H1 (cell line): ENCODE data around the gene MSH5. TPM values are rescaled to one million over a fixed set of nuclear protein-coding genes. Genes with fewer than 3 reads are reported as not detected.

Source experiments
- CTCF ChIA-PET: fragments of 300-600 bp; sonication (Branson Sonifier 250); formaldehyde crosslinking; loops from one replicate; lab custom pipeline; 2021; ENCODE audit not compliant: partially characterized antibody; lab: Charles Lee
- POLR2A ChIA-PET: fragments of 300-600 bp; sonication (Branson Sonifier 250); formaldehyde crosslinking; loops from one replicate; lab custom pipeline; 2021; ENCODE audit warnings: inconsistent platforms; ENCODE audit not compliant: partially characterized antibody; lab: Charles Lee
- DNase-seq, 2 experiments: peaks; one replicate each; pipeline versions ENCODE4 v3.0.0 to v3.0.0-alpha.2; 2010 to 2022; ENCODE audit warnings: low spot score in 2 of 2, low read depth in 1 of 2, mixed read lengths in 1 of 2
- FAIRE-seq: peaks from 2 replicates; lab custom pipeline; 2011; peaks lifted over from hg19 to GRCh38; lab: Jason Lieb, UNC
- H2AFZ ChIP-seq: 2 replicates; pipeline ENCODE4 v1.8.1; 2012; ENCODE audit warnings: low read length, inconsistent platforms
- H2AK5ac ChIP-seq: 2 replicates; pipeline ENCODE4 v1.6.1; 2013; ENCODE audit warnings: low read depth, low read length
- H2BK120ac ChIP-seq: replicated peaks from 2 replicates; pipeline ENCODE3; 2013; ENCODE audit warnings: low read depth, low read length, inconsistent platforms
- H2BK12ac ChIP-seq: 2 replicates; pipeline ENCODE4 v1.6.1; 2013; ENCODE audit warnings: low read depth, low read length
- H2BK15ac ChIP-seq: 2 replicates; pipeline ENCODE4 v1.6.1; 2013; ENCODE audit warnings: low read length
- H2BK20ac ChIP-seq: 2 replicates; pipeline ENCODE4 v1.6.1; 2013; ENCODE audit warnings: low read length
- H2BK5ac ChIP-seq: 2 replicates; pipeline ENCODE4 v1.6.1; 2013; ENCODE audit warnings: low read depth, low read length
- H3K14ac ChIP-seq: 2 replicates; pipeline ENCODE4 v1.6.1; 2013; ENCODE audit warnings: inconsistent platforms; ENCODE audit not compliant: insufficient read length
- H3K18ac ChIP-seq: 2 replicates; pipeline ENCODE4 v1.6.1; 2013; ENCODE audit warnings: low read length; ENCODE audit errors: extremely low read depth
- H3K23ac ChIP-seq: 2 replicates; pipeline ENCODE4 v1.6.1; 2013; ENCODE audit warnings: inconsistent platforms; ENCODE audit not compliant: insufficient read length
- H3K23me2 ChIP-seq: 2 replicates; pipeline ENCODE4 v1.6.1; 2013; ENCODE audit warnings: low read depth, low read length
- H3K27ac ChIP-seq: 2 replicates; pipeline ENCODE4 v1.6.1; 2011; ENCODE audit warnings: low read depth, low read length, inconsistent platforms
- H3K27me3 ChIP-seq, 4 experiments: replicated peaks in 1 of 4; 1 replicate in 1 of 4; 2 replicates in 3 of 4; pipeline versions ENCODE4 v1.6.1 to v1.8.1; 2011 to 2013; ENCODE audit warnings: low read length in 3 of 4, mild to moderate bottlenecking in 3 of 4, inconsistent platforms in 2 of 4, mixed read lengths in 2 of 4, moderate library complexity in 1 of 4; ENCODE audit not compliant: control insufficient read depth in 3 of 4, insufficient read depth in 3 of 4; ENCODE audit errors: extremely low read depth in 1 of 4
- H3K36me3 ChIP-seq, 4 experiments: 2 replicates each; pipeline versions ENCODE4 v1.6.1 to v1.8.1; 2011 to 2013; ENCODE audit warnings: mild to moderate bottlenecking in 4 of 4, low read length in 3 of 4, moderate library complexity in 2 of 4, control low read depth in 1 of 4, inconsistent platforms in 1 of 4; ENCODE audit not compliant: insufficient read depth in 4 of 4, control insufficient read depth in 2 of 4
- H3K4ac ChIP-seq: replicated peaks from 2 replicates; pipeline ENCODE3; 2013; ENCODE audit warnings: low read length, low read depth, mixed read lengths, inconsistent platforms; ENCODE audit not compliant: insufficient read length
- H3K4me1 ChIP-seq, 4 experiments: replicated peaks in 1 of 4; 1 replicate in 1 of 4; 2 replicates in 3 of 4; pipeline versions ENCODE4 v1.6.1 to v1.8.1; 2011 to 2013; ENCODE audit warnings: low read length in 3 of 4, inconsistent platforms in 2 of 4, mixed read lengths in 1 of 4; ENCODE audit not compliant: insufficient read depth in 4 of 4, control insufficient read depth in 3 of 4
- H3K4me2 ChIP-seq, 2 experiments: 2 replicates each; pipeline versions ENCODE4 v1.6.1 to v1.8.1; 2011 to 2013; ENCODE audit warnings: low read depth in 2 of 2, low read length in 2 of 2, control low read depth in 1 of 2, inconsistent platforms in 1 of 2, mild to moderate bottlenecking in 1 of 2; ENCODE audit not compliant: insufficient read depth in 1 of 2
- H3K4me3 ChIP-seq, 4 experiments: fragments of 200-600, 300-600 bp in 1 of 4; sonication (generic), shearing (Covaris generic), sonication (Bioruptor Twin) in 1 of 4; 2 replicates each; pipeline versions ENCODE4 v1.5.1 to v1.8.1; 2011 to 2016; ENCODE audit warnings: low read length in 4 of 4, low read depth in 3 of 4, control low read depth in 2 of 4, inconsistent platforms in 2 of 4, mild to moderate bottlenecking in 2 of 4, mixed read lengths in 1 of 4, moderate library complexity in 1 of 4; ENCODE audit not compliant: insufficient read depth in 2 of 4; ENCODE audit errors: extremely low read depth in 1 of 4
- H3K56ac ChIP-seq: replicated peaks from 2 replicates; pipeline ENCODE3; 2013; ENCODE audit warnings: low read depth, mild to moderate bottlenecking, mixed read lengths, low read length, inconsistent platforms; ENCODE audit not compliant: insufficient read length
- H3K79me1 ChIP-seq: 2 replicates; pipeline ENCODE4 v1.6.1; 2013; ENCODE audit warnings: low read depth, low read length, control low read depth
- H3K79me2 ChIP-seq, 2 experiments: 2 replicates each; pipeline versions ENCODE4 v1.6.1 to v1.8.1; 2012 to 2013; ENCODE audit warnings: low read length in 2 of 2, mild to moderate bottlenecking in 2 of 2, inconsistent platforms in 1 of 2; ENCODE audit not compliant: insufficient read depth in 2 of 2, control insufficient read depth in 1 of 2
- H3K9ac ChIP-seq, 4 experiments: replicated peaks in 1 of 4; 1 replicate in 1 of 4; 2 replicates in 3 of 4; pipeline versions ENCODE4 v1.6.1 to v1.8.1; 2011 to 2013; ENCODE audit warnings: low read depth in 3 of 4, low read length in 3 of 4, control low read depth in 2 of 4, mild to moderate bottlenecking in 2 of 4, moderate library complexity in 2 of 4, inconsistent platforms in 1 of 4; ENCODE audit errors: extremely low read depth in 1 of 4
- H3K9me3 ChIP-seq, 2 experiments: 2 replicates each; pipeline versions ENCODE4 v1.6.1 to v1.8.1; 2012 to 2013; ENCODE audit warnings: mild to moderate bottlenecking in 2 of 2, moderate library complexity in 2 of 2, control low read depth in 1 of 2, inconsistent platforms in 1 of 2, low read depth in 1 of 2, low read length in 1 of 2, mixed read lengths in 1 of 2; ENCODE audit not compliant: insufficient read depth in 2 of 2
- H4K20me1 ChIP-seq, 2 experiments: replicated peaks in 1 of 2; 2 replicates each; pipeline versions ENCODE3 to v1.8.1; 2011 to 2013; ENCODE audit warnings: inconsistent platforms in 2 of 2, low read length in 2 of 2, mild to moderate bottlenecking in 1 of 2; ENCODE audit not compliant: insufficient read depth in 2 of 2, control insufficient read depth in 1 of 2
- H4K5ac ChIP-seq: 2 replicates; pipeline ENCODE4 v1.6.1; 2013; ENCODE audit warnings: low read length, low read depth, mixed read lengths, inconsistent platforms; ENCODE audit not compliant: insufficient read length
- H4K8ac ChIP-seq: 2 replicates; pipeline ENCODE4 v1.8.0; 2013; ENCODE audit warnings: mild to moderate bottlenecking, moderate library complexity, low read length, inconsistent platforms; ENCODE audit not compliant: insufficient read depth; ENCODE audit errors: extremely low read depth
- H4K91ac ChIP-seq: replicated peaks from 2 replicates; pipeline ENCODE3; 2013; ENCODE audit warnings: low read length, mixed read lengths, inconsistent platforms; ENCODE audit not compliant: insufficient read length
- CHD1 ChIP-seq: IDR thresholded peaks from 2 replicates; pipeline ENCODE4 v1.6.1; 2012; ENCODE audit warnings: low read depth, low read length, improper control_type of control experiment
- FOSL1 ChIP-seq: IDR thresholded peaks from 2 replicates; pipeline ENCODE4 v1.6.1; 2011; ENCODE audit warnings: mild to moderate bottlenecking, low read depth, low read length, moderate library complexity; ENCODE audit not compliant: insufficient read depth
- JUND ChIP-seq: IDR thresholded peaks from 2 replicates; pipeline ENCODE4 v1.6.1; 2011; ENCODE audit warnings: mild to moderate bottlenecking, improper control_type of control experiment, low read length
- MAFK ChIP-seq: IDR thresholded peaks from 2 replicates; pipeline ENCODE4 v1.6.1; 2012; ENCODE audit warnings: low read depth, mild to moderate bottlenecking, improper control_type of control experiment, low read length
- SAP30 ChIP-seq: fragments of 300-600 bp; sonication (generic); IDR thresholded peaks from 2 replicates; pipeline ENCODE4 v1.7.1; 2012; ENCODE audit warnings: low read length, moderate library complexity, mild to moderate bottlenecking, inconsistent platforms; ENCODE audit not compliant: insufficient read depth, insufficient replicate concordance
- SIX5 ChIP-seq: IDR thresholded peaks from 2 replicates; pipeline ENCODE4 v1.6.1; 2011; ENCODE audit warnings: mild to moderate bottlenecking, low read depth, low read length
- SP4 ChIP-seq: IDR thresholded peaks from 2 replicates; pipeline ENCODE4 v1.6.1; 2012; ENCODE audit warnings: low read length, inconsistent platforms
- SUZ12 ChIP-seq: fragments of 200-600 bp; sonication (generic); IDR thresholded peaks from 2 replicates; pipeline ENCODE4 v1.6.1; 2012; ENCODE audit warnings: mild to moderate bottlenecking, inconsistent platforms, low read length, moderate library complexity, mixed read lengths
- TAF1 ChIP-seq: IDR thresholded peaks from 2 replicates; pipeline ENCODE4 v1.6.1; 2011; ENCODE audit warnings: mild to moderate bottlenecking, low read depth, low read length
- YY1 ChIP-seq: IDR thresholded peaks from 2 replicates; pipeline ENCODE4 v1.6.1; 2011; ENCODE audit warnings: low read depth, mild to moderate bottlenecking, low read length
- WGBS, 2 experiments: shearing (Covaris generic) in 1 of 2; methylation state at CpG; one replicate each; pipeline versions ENCODE4 v1.1.6 to v1.1.7; 2013 to 2015; ENCODE audit warnings: low lambda C conversion rate in 2 of 2, mixed read lengths in 2 of 2, inconsistent platforms in 1 of 2, low coverage in 1 of 2, missing lambda C conversion rate in 1 of 2; ENCODE audit not compliant: insufficient replicate concordance in 2 of 2, insufficient coverage in 1 of 2, insufficient read length in 1 of 2; ENCODE audit errors: extremely low coverage in 1 of 2, missing lambda C conversion rate in 1 of 2; 5-methylcytosine and 5-hydroxymethylcytosine counted together
- polyA plus RNA-seq, 7 experiments: library from polyadenylated mRNA; depleted of rRNA in 3 of 7; stranded (reverse) in 5 of 7; unstranded in 2 of 7; fragments of >200 nt in 5 of 7; fragments of 200-250 nt in 2 of 7; gene quantifications; 1 replicate in 5 of 7; 2 replicates in 1 of 7; 4 replicates in 1 of 7; pipeline versions ENCODE4 v1.2.1 to v1.2.3, GENCODE V29; 2011 to 2013; ENCODE audit warnings: missing spikeins in 2 of 7, mixed read lengths in 2 of 7
- total RNA-seq: library from RNA; stranded (reverse); fragmentation: NEBNext Ultra II Directional; extraction: Animal tissue kit (Norgen Biotek cat#: 25700); gene quantifications from 2 replicates; pipeline ENCODE4 v1.2.1, GENCODE V29; 2021
- TF ChIP-seq, protein P1 (sequence below), 3 experiments: IDR thresholded peaks; 1 replicate in 2 of 3; 2 replicates in 1 of 3; pipeline versions ENCODE4 v1.5.1 to v1.6.1; 2011; ENCODE audit warnings: low read length in 3 of 3, mild to moderate bottlenecking in 3 of 3, inconsistent platforms in 2 of 3, low read depth in 1 of 3, moderate library complexity in 1 of 3; ENCODE audit not compliant: insufficient read depth in 1 of 3; ENCODE audit errors: control extremely low read depth in 1 of 3
- TF ChIP-seq, protein P2 (sequence below): IDR thresholded peaks from 2 replicates; pipeline ENCODE4 v1.6.1; 2012; ENCODE audit warnings: inconsistent platforms

MSH5 gene
- total and polyA plus RNA-seq, 2 of the 8 experiments (the other 6 are each of a cell fraction or from before 2014, with no cell fraction given), result 25.3 to 26.5 TPM

DNA sequence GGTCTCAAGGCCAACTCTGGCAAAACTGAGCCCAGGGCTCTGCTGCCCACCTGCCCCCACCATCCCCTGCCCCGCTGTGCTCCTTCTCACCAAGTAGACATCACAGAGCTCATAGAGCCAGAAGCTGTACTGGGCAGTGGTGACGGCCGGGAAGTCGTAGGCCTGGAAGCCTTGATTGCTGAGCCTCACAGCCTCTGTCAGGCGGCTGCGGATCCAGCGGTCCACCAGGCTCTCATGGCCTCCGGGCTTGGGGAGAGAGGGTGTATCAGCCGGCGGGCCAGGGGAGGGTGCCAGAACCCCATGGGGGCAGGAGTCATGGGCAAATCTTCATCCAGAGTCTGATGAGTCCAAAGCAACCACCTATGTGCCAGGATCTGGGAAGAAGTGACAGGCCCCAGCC is 40.1 kb downstream of the MSH5 start:
- H3K9ac ChIP-seq, result no peak overlapping the region
- DNase-seq (no peak), FAIRE-seq (no peak)
- H2AFZ ChIP-seq, result no peak overlapping the region
- no peak overlapping the region for H3K18ac ChIP-seq
- H2BK15ac ChIP-seq, result no peak overlapping the region
- H4K20me1 ChIP-seq, result peaks cover 1 to 3% of the 10 kb centered on the region in 2 experiments
- 96% methylated on average over 10 of the region's 10 CpGs; no CpG with 5 or more reads in 1 of the 2 experiments for WGBS, 2 experiments
- ChIA-PET POLR2A (interaction anchor here (0.6 to 10.7 kb wide), 8 partner anchors 8 to 115 kb away, joined by 3 to 85 read pairs (median 4); partner anchors contain the start of genes GPANK1, HSPA1B and VARS1), CTCF (interaction anchor here (0.9 to 15.6 kb wide), 6 partner anchors 5 to 112 kb away, joined by 3 to 228 read pairs (median 10); partner anchors contain the start of genes LSM2, VARS1 and VWA7)
- H2BK20ac ChIP-seq, result no peak overlapping the region
- peaks cover 26 to 64% (median 50%) of the 10 kb centered on the region in 4 experiments for H3K36me3 ChIP-seq
- H3K79me2 ChIP-seq, result no peaks in the 10 kb centered on the region
- no peak overlapping the region for H3K27ac ChIP-seq
- no peak overlapping the region for H4K8ac ChIP-seq
- H4K5ac ChIP-seq, result no peak overlapping the region
- no peak overlapping the region for H2BK5ac ChIP-seq
- no peak overlapping the region for H2BK12ac ChIP-seq
- H3K79me1 ChIP-seq, result no peaks in the 10 kb centered on the region
- no peak overlapping the region for H3K4ac ChIP-seq
- no peak overlapping the region for H3K4me2 ChIP-seq
- no peak overlapping the region for H4K91ac ChIP-seq
- H3K23me2 ChIP-seq, result 0 out of 2 replicates have a peak, but pooled peaks cover 1% of the 10 kb centered on the region
- H3K4me1 ChIP-seq, result peaks cover 0 to 7% (median 3%) of the 10 kb centered on the region in 4 experiments; a peak in 3 of 7 replicates
- H3K9me3 ChIP-seq, result no peaks in the 10 kb centered on the region
- H3K56ac ChIP-seq, result no peak overlapping the region
- H3K4me3 ChIP-seq, result no peak overlapping the region
- H3K23ac ChIP-seq, result no peak overlapping the region
- no peak overlapping the region for H2BK120ac ChIP-seq
- H2AK5ac ChIP-seq, result no peak overlapping the region
- no peak overlapping the region for H3K14ac ChIP-seq
- no peaks in the 10 kb centered on the region; a peak in 1 of 7 replicates for H3K27me3 ChIP-seq
- no peak for TF ChIP-seq FOSL1
- TF ChIP-seq, protein P1, sequence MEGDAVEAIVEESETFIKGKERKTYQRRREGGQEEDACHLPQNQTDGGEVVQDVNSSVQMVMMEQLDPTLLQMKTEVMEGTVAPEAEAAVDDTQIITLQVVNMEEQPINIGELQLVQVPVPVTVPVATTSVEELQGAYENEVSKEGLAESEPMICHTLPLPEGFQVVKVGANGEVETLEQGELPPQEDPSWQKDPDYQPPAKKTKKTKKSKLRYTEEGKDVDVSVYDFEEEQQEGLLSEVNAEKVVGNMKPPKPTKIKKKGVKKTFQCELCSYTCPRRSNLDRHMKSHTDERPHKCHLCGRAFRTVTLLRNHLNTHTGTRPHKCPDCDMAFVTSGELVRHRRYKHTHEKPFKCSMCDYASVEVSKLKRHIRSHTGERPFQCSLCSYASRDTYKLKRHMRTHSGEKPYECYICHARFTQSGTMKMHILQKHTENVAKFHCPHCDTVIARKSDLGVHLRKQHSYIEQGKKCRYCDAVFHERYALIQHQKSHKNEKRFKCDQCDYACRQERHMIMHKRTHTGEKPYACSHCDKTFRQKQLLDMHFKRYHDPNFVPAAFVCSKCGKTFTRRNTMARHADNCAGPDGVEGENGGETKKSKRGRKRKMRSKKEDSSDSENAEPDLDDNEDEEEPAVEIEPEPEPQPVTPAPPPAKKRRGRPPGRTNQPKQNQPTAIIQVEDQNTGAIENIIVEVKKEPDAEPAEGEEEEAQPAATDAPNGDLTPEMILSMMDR (IDR thresholded peaks at IDR 0.05; ENCODE audit: control extremely low read depth in 1 of 3, insufficient read depth in 1 of 3, low read depth in 1 of 3, low read length in 3 of 3), result no peak
- TF ChIP-seq SIX5, result no peak
- no peak for TF ChIP-seq TAF1
- TF ChIP-seq SAP30, result no peak
- no peak for TF ChIP-seq CHD1
- TF ChIP-seq YY1, result no peak
- no peak for TF ChIP-seq MAFK
- no peak for TF ChIP-seq JUND
- no peak for TF ChIP-seq SUZ12
- no peak for TF ChIP-seq SP4
- TF ChIP-seq, protein P2, sequence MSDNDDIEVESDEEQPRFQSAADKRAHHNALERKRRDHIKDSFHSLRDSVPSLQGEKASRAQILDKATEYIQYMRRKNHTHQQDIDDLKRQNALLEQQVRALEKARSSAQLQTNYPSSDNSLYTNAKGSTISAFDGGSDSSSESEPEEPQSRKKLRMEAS, result no peak
